H9 (cell line): ENCODE measurements around the gene ILF2. TPM values are rescaled to one million over a fixed set of nuclear protein-coding genes. Genes with fewer than 3 reads are reported as not detected.

ENCODE experiments used
- DNase-seq: peaks from one replicate; pipeline ENCODE4 v3.0.0-alpha.2; 2017
- H2AFZ ChIP-seq: one replicate; pipeline ENCODE4 v1.6.1; 2013; ENCODE audit warnings: mild to moderate bottlenecking, low read length, control low read depth, moderate library complexity
- H2AK5ac ChIP-seq: 2 replicates; pipeline ENCODE4 v1.6.1; 2013; ENCODE audit warnings: low read length, control low read depth, mixed read lengths; ENCODE audit not compliant: insufficient read length
- H2BK120ac ChIP-seq: one replicate; pipeline ENCODE4 v1.6.1; 2013; ENCODE audit warnings: low read depth, mild to moderate bottlenecking, low read length, control low read depth, inconsistent platforms; ENCODE audit not compliant: poor library complexity, severe bottlenecking
- H2BK12ac ChIP-seq: 2 replicates; pipeline ENCODE4 v1.6.1; 2013; ENCODE audit warnings: low read length, control low read depth, mixed read lengths, low read depth; ENCODE audit not compliant: insufficient read length
- H2BK15ac ChIP-seq: 2 replicates; pipeline ENCODE4 v1.6.1; 2013; ENCODE audit warnings: low read depth, low read length, control low read depth
- H2BK20ac ChIP-seq: one replicate; pipeline ENCODE4 v1.6.1; 2013; ENCODE audit warnings: low read depth, mild to moderate bottlenecking, low read length, control low read depth, inconsistent platforms; ENCODE audit not compliant: poor library complexity, severe bottlenecking
- H2BK5ac ChIP-seq: 2 replicates; pipeline ENCODE4 v1.6.1; 2013; ENCODE audit warnings: low read length, control low read depth, mixed read lengths; ENCODE audit not compliant: insufficient read length
- H3K14ac ChIP-seq: 2 replicates; pipeline ENCODE4 v1.6.1; 2013; ENCODE audit warnings: low read length, control low read depth; ENCODE audit not compliant: insufficient read depth
- H3K18ac ChIP-seq: 2 replicates; pipeline ENCODE4 v1.6.1; 2013; ENCODE audit warnings: low read depth, mild to moderate bottlenecking, mixed read lengths, low read length, control low read depth; ENCODE audit not compliant: insufficient read length
- H3K23ac ChIP-seq: 2 replicates; pipeline ENCODE4 v1.6.1; 2013; ENCODE audit warnings: low read length, control low read depth, mixed read lengths, low read depth; ENCODE audit not compliant: insufficient read length
- H3K23me2 ChIP-seq: 2 replicates; pipeline ENCODE4 v1.6.1; 2013; ENCODE audit warnings: low read depth, mild to moderate bottlenecking, mixed read lengths, low read length, control low read depth; ENCODE audit not compliant: insufficient read length, poor library complexity, severe bottlenecking
- H3K27ac ChIP-seq: 2 replicates; pipeline ENCODE4 v1.5.1; 2013; ENCODE audit warnings: low read length, control low read depth, mixed read lengths, low read depth; ENCODE audit not compliant: insufficient read length
- H3K27me3 ChIP-seq: 2 replicates; pipeline ENCODE4 v1.6.1; 2013; ENCODE audit warnings: low read length, control low read depth, inconsistent platforms; ENCODE audit not compliant: insufficient read depth
- H3K4ac ChIP-seq: 2 replicates; pipeline ENCODE4 v1.6.1; 2013; ENCODE audit warnings: low read depth, mild to moderate bottlenecking, control low read depth, inconsistent platforms, low read length, moderate library complexity
- H3K4me1 ChIP-seq: 2 replicates; pipeline ENCODE4 v1.6.1; 2013; ENCODE audit warnings: low read length, control low read depth, inconsistent platforms; ENCODE audit not compliant: insufficient read depth
- H3K4me2 ChIP-seq: 2 replicates; pipeline ENCODE4 v1.6.1; 2013; ENCODE audit warnings: low read length, control low read depth, mixed read lengths; ENCODE audit not compliant: insufficient read length, insufficient read depth
- H3K56ac ChIP-seq: 2 replicates; pipeline ENCODE4 v1.6.1; 2013; ENCODE audit warnings: low read depth, mild to moderate bottlenecking, mixed read lengths, low read length, control low read depth; ENCODE audit not compliant: insufficient read length
- H3K79me1 ChIP-seq: 2 replicates; pipeline ENCODE4 v1.6.1; 2013; ENCODE audit warnings: low read depth, mild to moderate bottlenecking, moderate library complexity, low read length, control low read depth, inconsistent platforms; ENCODE audit not compliant: insufficient read depth, poor library complexity, severe bottlenecking
- H3K79me2 ChIP-seq: 2 replicates; pipeline ENCODE4 v1.6.1; 2013; ENCODE audit warnings: low read length, control low read depth, inconsistent platforms; ENCODE audit not compliant: insufficient read depth
- H3K9ac ChIP-seq: 2 replicates; pipeline ENCODE4 v1.6.1; 2013; ENCODE audit warnings: low read length, control low read depth, mixed read lengths; ENCODE audit not compliant: insufficient read length; ENCODE audit errors: extremely low read depth
- H3K9me3 ChIP-seq: one replicate; pipeline ENCODE4 v1.6.1; 2013; ENCODE audit warnings: low read depth, low read length, inconsistent platforms; ENCODE audit not compliant: control insufficient read depth
- H3T11ph ChIP-seq: one replicate; pipeline ENCODE4 v1.6.1; 2013; ENCODE audit warnings: mild to moderate bottlenecking, low read length, control low read depth, inconsistent platforms
- H4K20me1 ChIP-seq: one replicate; pipeline ENCODE4 v1.6.1; 2013; ENCODE audit not compliant: control insufficient read depth, insufficient read length, insufficient read depth
- H4K5ac ChIP-seq: 2 replicates; pipeline ENCODE4 v1.6.1; 2013; ENCODE audit warnings: low read depth, mild to moderate bottlenecking, mixed read lengths, low read length, control low read depth; ENCODE audit not compliant: insufficient read length
- H4K8ac ChIP-seq: replicated peaks from 2 replicates; pipeline ENCODE4 v1.6.1; 2013; ENCODE audit warnings: low read length, control low read depth, mixed read lengths, low read depth; ENCODE audit not compliant: insufficient read length
- H4K91ac ChIP-seq: 2 replicates; pipeline ENCODE4 v1.6.1; 2013; ENCODE audit warnings: low read depth, mild to moderate bottlenecking, moderate library complexity, mixed read lengths, low read length, control low read depth; ENCODE audit not compliant: insufficient read length
- H3K27ac Mint-ChIP-seq, 3 experiments: 2 replicates in 2 of 3; 3 replicates in 1 of 3; pipeline ENCODE4 v1.8.0; 2020 to 2021; ENCODE audit warnings: mixed read lengths in 3 of 3, mild to moderate bottlenecking in 1 of 3, moderate library complexity in 1 of 3
- H3K27me3 Mint-ChIP-seq: 2 replicates; pipeline ENCODE4 v1.8.0; 2021; ENCODE audit warnings: low read depth, mild to moderate bottlenecking, moderate library complexity, mixed read lengths
- H3K36me3 Mint-ChIP-seq, 3 experiments: 2 replicates in 2 of 3; 3 replicates in 1 of 3; pipeline ENCODE4 v1.8.0; 2020 to 2021; ENCODE audit warnings: low read depth in 3 of 3, mixed read lengths in 3 of 3; ENCODE audit not compliant: insufficient read depth in 1 of 3
- H3K4me1 Mint-ChIP-seq, 2 experiments: 2 replicates each; pipeline ENCODE4 v1.8.0; 2020; ENCODE audit warnings: mixed read lengths in 2 of 2
- H3K4me3 Mint-ChIP-seq, 2 experiments: 2 replicates in 1 of 2; 3 replicates in 1 of 2; pipeline ENCODE4 v1.8.0; 2020 to 2021; ENCODE audit warnings: mild to moderate bottlenecking in 2 of 2, mixed read lengths in 2 of 2, moderate library complexity in 1 of 2
- H3K9me3 Mint-ChIP-seq, 2 experiments: 2 replicates in 1 of 2; 3 replicates in 1 of 2; pipeline ENCODE4 v1.8.0; 2020; ENCODE audit warnings: mild to moderate bottlenecking in 2 of 2, mixed read lengths in 2 of 2, moderate library complexity in 1 of 2
- CTCF ChIP-seq: fragments of 200-600 bp; sonication (generic); conservative IDR thresholded peaks from 3 replicates; pipeline ENCODE4 v1.8.0; 2021; ENCODE audit warnings: antibody characterized with exemption, mild to moderate bottlenecking
- WGBS: extraction: QIAGEN DNeasy Blood & Tissue Kit; methylation state at CpG from one replicate; pipeline ENCODE4 v1.1.7; 2013; ENCODE audit warnings: missing lambda C conversion rate, low lambda C conversion rate, mixed read lengths; ENCODE audit not compliant: insufficient read length; ENCODE audit errors: extremely low coverage; 5-methylcytosine and 5-hydroxymethylcytosine counted together
- total RNA-seq: library from RNA; stranded (reverse); gene quantifications from 2 replicates; pipeline ENCODE4 v1.2.1, GENCODE V29; 2021

The ILF2 gene
- total RNA-seq, 1 experiment from 2014 or later = 357 TPM

GRCh38 chr1:153628638-153629342 is 42.0 kb downstream of the ILF2 start:
- peaks cover 12% of the 10 kb centered on the region for H3K23me2 ChIP-seq
- no peak for TF ChIP-seq CTCF
- H3K27ac ChIP-seq = no peak overlapping the region
- no peak overlapping the region for H3K23ac ChIP-seq
- H3K14ac ChIP-seq = no peak overlapping the region
- H2BK15ac ChIP-seq = no peak overlapping the region
- no peaks in the 10 kb centered on the region for H3K79me1 ChIP-seq
- H3K36me3 Mint-ChIP-seq = peaks cover 11 to 20% (median 19%) of the 10 kb centered on the region in 3 experiments
- H2AFZ ChIP-seq = no peak overlapping the region
- H3K4me2 ChIP-seq = no peak overlapping the region
- peak overlapping the region in 2 of 3 experiments; percentile 30 to 79; a peak in 2 of 7 replicates for H3K27ac Mint-ChIP-seq
- no peak overlapping the region for H3T11ph ChIP-seq
- H3K9me3 ChIP-seq = no peaks in the 10 kb centered on the region
- no peaks in the 10 kb centered on the region; a peak in 1 of 5 replicates for H3K9me3 Mint-ChIP-seq
- 0 out of 2 replicates have a peak, but pooled peaks cover 3% of the 10 kb centered on the region for H3K4me1 ChIP-seq
- H3K9ac ChIP-seq = no peak overlapping the region
- no peak overlapping the region for H4K5ac ChIP-seq
- H4K20me1 ChIP-seq = no peaks in the 10 kb centered on the region
- H2BK5ac ChIP-seq = no peak overlapping the region
- H3K79me2 ChIP-seq = no peaks in the 10 kb centered on the region
- no peak overlapping the region for H3K56ac ChIP-seq
- no peak overlapping the region for H4K8ac ChIP-seq
- no CpG with 5 or more reads among the region's 6 CpGs for WGBS
- DNase-seq = no peak
- peaks cover 44% of the 10 kb centered on the region in 2 experiments for H3K4me1 Mint-ChIP-seq
- H3K18ac ChIP-seq = no peak overlapping the region
- no peak overlapping the region for H2BK120ac ChIP-seq
- H4K91ac ChIP-seq = no peak overlapping the region
- no peaks in the 10 kb centered on the region for H3K27me3 ChIP-seq
- H3K27me3 Mint-ChIP-seq = 0 out of 2 replicates have a peak, but pooled peaks cover 2% of the 10 kb centered on the region
- H2BK12ac ChIP-seq = no peak overlapping the region
- H3K4me3 Mint-ChIP-seq = no peak overlapping the region; a peak in 1 of 5 replicates
- H2AK5ac ChIP-seq = no peak overlapping the region
- no peak overlapping the region for H2BK20ac ChIP-seq
- no peak overlapping the region for H3K4ac ChIP-seq
